HG03354 (cell line): ENCODE measurements around the gene GTPBP1.

Source experiments
- ATAC-seq: cut with Tn5 transposase; IDR thresholded peaks from one replicate; pipeline ENCODE4 v1.9.1; 2021; ENCODE audit warnings: mild to moderate bottlenecking; ENCODE audit not compliant: unreplicated experiment, poor library complexity, severe bottlenecking

Gene GTPBP1

GRCh38 chr22:38777087-38777671 is 71.4 kb downstream of the GTPBP1 start:
- no peak for ATAC-seq

GRCh38 chr22:38781033-38781432 is 75.3 kb downstream of the GTPBP1 start:
- ATAC-seq = no peak

GRCh38 chr22:38782402-38783094 is 76.8 kb downstream of the GTPBP1 start:
- no peak for ATAC-seq
